Karpas-422 (cell line): ENCODE results near the gene TMEM143. TPM values are rescaled to one million over a fixed set of nuclear protein-coding genes. Genes with fewer than 3 reads are reported as not detected.
A peak's percentile ranks its signal among the peaks of the same experiment; 100 is the strongest.

ENCODE experiments used
- DNase-seq: peaks from one replicate; pipeline ENCODE4 v3.0.0-alpha.2; 2015
- H2AFZ ChIP-seq: fragments of 200-600 bp; sonication (generic); 2 replicates; pipeline ENCODE4 v1.6.1; 2014; ENCODE audit warnings: antibody characterized with exemption, low read length, mixed read lengths
- H3K27ac ChIP-seq: fragments of 200-600 bp; sonication (generic); 2 replicates; pipeline ENCODE4 v1.5.1; 2014; ENCODE audit warnings: mild to moderate bottlenecking, low read length, moderate library complexity
- H3K27me3 ChIP-seq: fragments of 200-600 bp; sonication (generic); 2 replicates; pipeline ENCODE4 v1.6.1; 2014; ENCODE audit warnings: low read length, mixed read lengths
- H3K36me3 ChIP-seq: fragments of 200-600 bp; sonication (generic); 2 replicates; pipeline ENCODE4 v1.6.1; 2014; ENCODE audit warnings: low read length, mixed read lengths; ENCODE audit not compliant: insufficient read depth
- H3K4me1 ChIP-seq: fragments of 200-600 bp; sonication (generic); 2 replicates; pipeline ENCODE4 v1.6.1; 2014; ENCODE audit warnings: mild to moderate bottlenecking, low read length, mixed read lengths
- H3K4me2 ChIP-seq: fragments of 200-600 bp; sonication (generic); 2 replicates; pipeline ENCODE4 v1.6.1; 2014; ENCODE audit warnings: low read length, low read depth, mild to moderate bottlenecking; ENCODE audit not compliant: poor library complexity, severe bottlenecking
- H3K4me3 ChIP-seq: fragments of 200-600 bp; sonication (generic); 2 replicates; pipeline ENCODE4 v1.5.1; 2014; ENCODE audit warnings: mild to moderate bottlenecking, antibody characterized with exemption, low read length, mixed read lengths
- H3K79me2 ChIP-seq: fragments of 200-600 bp; sonication (generic); 2 replicates; pipeline ENCODE4 v1.6.1; 2014; ENCODE audit warnings: mild to moderate bottlenecking, low read length, mixed read lengths
- H3K9ac ChIP-seq: fragments of 200-600 bp; sonication (generic); 2 replicates; pipeline ENCODE4 v1.6.0; 2014; ENCODE audit warnings: low read length
- H3K9me2 ChIP-seq: fragments of 200-600 bp; sonication (generic), shearing (Covaris generic); replicated peaks from 2 replicates; pipeline ENCODE4 v1.6.0; 2014; ENCODE audit warnings: mild to moderate bottlenecking, low read length, moderate library complexity; ENCODE audit not compliant: insufficient read depth
- H3K9me3 ChIP-seq: fragments of 300-700, 200-600 bp; sonication (generic); 2 replicates; pipeline ENCODE4 v1.6.1; 2014; ENCODE audit warnings: low read length, mixed read lengths
- H4K20me1 ChIP-seq: fragments of 200-600 bp; sonication (generic); 2 replicates; pipeline ENCODE4 v1.6.1; 2014; ENCODE audit warnings: mild to moderate bottlenecking, antibody characterized with exemption, low read length, low read depth; ENCODE audit not compliant: insufficient read depth
- total RNA-seq: library from RNA; depleted of rRNA; stranded (reverse); fragments of >200 nt; shearing (Covaris generic); gene quantifications from 2 replicates; pipeline ENCODE4 v1.2.3, GENCODE V29; 2014; ENCODE audit warnings: low replicate concordance

TMEM143 gene
- total RNA-seq, 1 experiment from 2014 or later, result 7.8 TPM

GRCh38 chr19:48346191-48346590, 17.5 kb downstream of the TMEM143 start:
- Histone ChIP-seq H3K79me2 (no peaks in the 10 kb centered on the region), H3K36me3 (no peaks in the 10 kb centered on the region), H2AFZ (no peak overlapping the region), H3K4me3 (no peak overlapping the region), H3K4me2 (no peak overlapping the region), H3K4me1 (peaks cover 4% of the 10 kb centered on the region), H4K20me1 (no peaks in the 10 kb centered on the region), H3K27me3 (no peaks in the 10 kb centered on the region), H3K9ac (no peak overlapping the region), H3K9me3 (no peaks in the 10 kb centered on the region), H3K9me2 (no peaks in the 10 kb centered on the region), H3K27ac (no peak overlapping the region)
- no peak for DNase-seq

GRCh38 chr19:48344892-48345291, 18.8 kb downstream of the TMEM143 start:
- H2AFZ ChIP-seq, result no peak overlapping the region
- H3K9ac ChIP-seq, result no peak overlapping the region
- H3K9me2 ChIP-seq, result no peaks in the 10 kb centered on the region
- H3K4me2 ChIP-seq, result no peak overlapping the region
- H3K27ac ChIP-seq, result no peak overlapping the region
- DNase-seq, result peak; percentile 68
- no peaks in the 10 kb centered on the region for H3K9me3 ChIP-seq
- H3K27me3 ChIP-seq, result no peaks in the 10 kb centered on the region
- no peaks in the 10 kb centered on the region for H3K4me1 ChIP-seq
- no peaks in the 10 kb centered on the region for H3K79me2 ChIP-seq
- no peaks in the 10 kb centered on the region for H3K36me3 ChIP-seq
- no peak overlapping the region for H3K4me3 ChIP-seq
- no peaks in the 10 kb centered on the region for H4K20me1 ChIP-seq

GRCh38 chr19:48342841-48343540, 20.7 kb downstream of the TMEM143 start:
- Histone ChIP-seq H3K4me1 (no peaks in the 10 kb centered on the region), H2AFZ (no peak overlapping the region), H3K36me3 (no peaks in the 10 kb centered on the region), H3K27me3 (no peaks in the 10 kb centered on the region), H3K4me3 (no peak overlapping the region), H3K9me2 (no peaks in the 10 kb centered on the region), H4K20me1 (no peaks in the 10 kb centered on the region), H3K27ac (no peak overlapping the region), H3K9me3 (no peaks in the 10 kb centered on the region), H3K79me2 (no peaks in the 10 kb centered on the region), H3K4me2 (no peak overlapping the region), H3K9ac (no peak overlapping the region)
- DNase-seq, result no peak

- Histone ChIP-seq H3K9me3 (no peaks in the 10 kb centered on the region), H3K36me3 (no peaks in the 10 kb centered on the region), H3K4me3 (no peak overlapping the region), H3K27ac (no peak overlapping the region), H2AFZ (no peak overlapping the region), H3K27me3 (no peaks in the 10 kb centered on the region), H3K9ac (no peak overlapping the region), H3K79me2 (no peaks in the 10 kb centered on the region), H4K20me1 (no peaks in the 10 kb centered on the region), H3K4me2 (no peak overlapping the region), H3K9me2 (no peaks in the 10 kb centered on the region), H3K4me1 (no peaks in the 10 kb centered on the region)
- DNase-seq, result no peak
Observed at GRCh38 chr19:48342414-48342738, 21.4 kb downstream of the TMEM143 start.

GRCh38 chr19:48341515-48342413, 22.0 kb downstream of the TMEM143 start:
- Histone ChIP-seq H4K20me1 (no peaks in the 10 kb centered on the region), H3K9me2 (no peaks in the 10 kb centered on the region), H3K4me2 (no peak overlapping the region), H3K36me3 (no peaks in the 10 kb centered on the region), H3K4me3 (no peak overlapping the region), H3K4me1 (no peaks in the 10 kb centered on the region), H3K9me3 (no peaks in the 10 kb centered on the region), H3K79me2 (no peaks in the 10 kb centered on the region), H3K9ac (no peak overlapping the region), H3K27ac (no peak overlapping the region), H3K27me3 (no peaks in the 10 kb centered on the region), H2AFZ (no peak overlapping the region)
- no peak for DNase-seq

- Histone ChIP-seq H3K4me3 (no peak overlapping the region), H3K27me3 (no peaks in the 10 kb centered on the region), H3K4me1 (no peaks in the 10 kb centered on the region), H3K36me3 (no peaks in the 10 kb centered on the region), H3K79me2 (no peaks in the 10 kb centered on the region), H4K20me1 (no peaks in the 10 kb centered on the region), H2AFZ (no peak overlapping the region), H3K4me2 (no peak overlapping the region), H3K9ac (no peak overlapping the region), H3K27ac (no peak overlapping the region), H3K9me2 (no peaks in the 10 kb centered on the region), H3K9me3 (no peaks in the 10 kb centered on the region)
- DNase-seq, result no peak
Observed at GRCh38 chr19:48340995-48341394, 22.7 kb downstream of the TMEM143 start.

GRCh38 chr19:48338802-48339503, 24.8 kb downstream of the TMEM143 start:
- Histone ChIP-seq H3K9me3 (no peaks in the 10 kb centered on the region), H2AFZ (no peak overlapping the region), H4K20me1 (no peaks in the 10 kb centered on the region), H3K4me3 (no peak overlapping the region), H3K27ac (no peak overlapping the region), H3K79me2 (0 out of 2 replicates have a peak, but pooled peaks cover 3% of the 10 kb centered on the region), H3K27me3 (no peaks in the 10 kb centered on the region), H3K9me2 (no peaks in the 10 kb centered on the region), H3K4me2 (no peak overlapping the region), H3K36me3 (no peaks in the 10 kb centered on the region), H3K9ac (no peak overlapping the region), H3K4me1 (peaks cover 9% of the 10 kb centered on the region)
- DNase-seq, result no peak

- Histone ChIP-seq H2AFZ (no peak overlapping the region), H3K4me3 (no peak overlapping the region)
- DNase-seq, result no peak
Observed at GRCh38 chr19:48338253-48338755, 25.4 kb downstream of the TMEM143 start.

More at GRCh38 chr19:48338253-48338755, 25.4 kb downstream of the TMEM143 start:
- Histone ChIP-seq H3K4me2 (no peak overlapping the region), H3K27me3 (no peaks in the 10 kb centered on the region), H3K4me1 (peaks cover 13% of the 10 kb centered on the region), H3K79me2 (0 out of 2 replicates have a peak, but pooled peaks cover 3% of the 10 kb centered on the region), H3K27ac (no peak overlapping the region), H3K9me2 (no peaks in the 10 kb centered on the region), H3K9me3 (no peaks in the 10 kb centered on the region), H3K36me3 (no peaks in the 10 kb centered on the region), H3K9ac (no peak overlapping the region), H4K20me1 (no peaks in the 10 kb centered on the region)
